Peyer's patch (tissue), 4 donors: ENCODE results near the gene SIX4.

Source experiments
- CTCF ChIP-seq, 6 experiments: fragments of 450-650 bp in 4 of 6; fragments of 200-600 bp in 2 of 6; sonication (generic) in 1 of 6; IDR thresholded peaks; one replicate each; pipeline ENCODE4 v1.5.1; 2017 to 2019; ENCODE audit warnings: antibody characterized with exemption in 6 of 6, mild to moderate bottlenecking in 3 of 6, moderate library complexity in 1 of 6
- POLR2A ChIP-seq, 2 donors: fragments of 450-650 bp; IDR thresholded peaks; one replicate each; pipeline ENCODE4 v1.5.1; 2017; ENCODE audit warnings: antibody characterized with exemption in 2 of 2, mild to moderate bottlenecking in 2 of 2, moderate library complexity in 2 of 2

- TF ChIP-seq CTCF (IDR thresholded peaks at IDR 0.05) (no peak), POLR2A (IDR thresholded peaks at IDR 0.05) (no peak)
Observed at GRCh38 chr14:60670989-60671388, 53.2 kb downstream of the SIX4 start.
